ENCODE data around the gene IFITM2. TPM values are rescaled to one million over a fixed set of nuclear protein-coding genes. Genes with fewer than 3 reads are reported as not detected.
"Not testable (repeated sequence)": the region's sequence is repeated elsewhere in the genome, so short reads cannot be mapped to it uniquely, and the experiment has no call there.

The IFITM2 gene
- polyA plus RNA-seq, 4 donors, result 21.7 to 490 (median 51.9) TPM

DNA sequence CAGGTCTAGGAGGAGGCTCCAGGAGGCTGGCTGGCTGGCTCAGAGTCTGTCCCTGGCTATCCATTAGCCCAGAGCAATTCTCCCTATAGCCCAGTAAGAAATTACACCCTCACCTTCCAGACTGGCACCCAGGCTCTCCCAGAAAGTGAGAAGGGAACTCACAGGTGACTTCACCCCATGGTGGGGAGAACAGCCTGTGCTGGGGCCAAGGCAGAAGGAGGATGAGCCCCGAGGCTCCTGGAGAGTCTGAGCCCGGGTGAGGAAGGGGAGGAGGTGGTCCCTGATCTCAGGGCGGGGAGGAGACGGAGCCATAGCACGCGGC is 6.9 kb downstream of the IFITM2 start:
- Histone ChIP-seq H3K4me1 (ENCODE audit: control insufficient read depth in 3 of 3, insufficient read depth in 2 of 3, low read depth in 1 of 3, low read length in 2 of 3) (peaks cover 0 to 58% (median 2%) of the 10 kb centered on the region in 3 donors), H3K4me3 (ENCODE audit: low read depth in 1 of 3, low read length in 3 of 3) (peak overlapping the region; percentile 49 to 84 (median 55)), H3K27ac (ENCODE audit: low read depth in 1 of 3, low read length in 2 of 3) (peak overlapping the region; percentile 65 to 97 (median 95))
- not testable (repeated sequence) for H3K27me3 ChIP-seq (ENCODE audit: control insufficient read depth in 3 of 3, insufficient read depth in 3 of 3, low read length in 3 of 3); DNase-seq; H3K36me3 ChIP-seq (ENCODE audit: control insufficient read depth in 3 of 3, insufficient read depth in 2 of 3, low read depth in 1 of 3, low read length in 3 of 3); H3K9me3 ChIP-seq (ENCODE audit: control insufficient read depth in 2 of 2, insufficient read depth in 1 of 2, low read depth in 1 of 2, low read length in 1 of 2); FAIRE-seq
- WGBS, 3 donors, result 1 to 22% (median 19%) methylated on average over 6 of the region's 6 CpGs

DNA sequence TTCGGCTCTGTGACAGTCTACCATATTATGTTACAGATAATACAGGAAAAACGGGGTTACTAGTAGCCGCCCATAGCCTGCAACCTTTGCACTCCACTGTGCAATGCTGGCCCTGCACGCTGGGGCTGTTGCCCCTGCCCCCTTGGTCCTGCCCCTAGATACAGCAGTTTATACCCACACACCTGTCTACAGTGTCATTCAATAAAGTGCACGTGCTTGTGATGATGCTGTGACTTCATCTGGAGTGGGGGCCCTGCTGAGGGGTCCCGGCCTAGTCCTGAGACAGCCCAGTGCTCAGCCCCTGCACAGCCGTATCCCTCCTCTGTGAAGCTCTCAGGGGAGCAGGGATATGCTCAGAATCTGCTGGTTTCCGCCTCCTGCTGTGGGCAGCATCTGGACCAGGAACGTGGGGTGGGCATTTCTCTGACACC is 7.5 kb downstream of the IFITM2 start:
- Histone ChIP-seq H3K36me3 (ENCODE audit: control insufficient read depth in 3 of 3, insufficient read depth in 2 of 3, low read depth in 1 of 3, low read length in 3 of 3) (peaks cover 0 to 8% (median 0%) of the 10 kb centered on the region in 3 donors), H3K4me1 (ENCODE audit: control insufficient read depth in 3 of 3, insufficient read depth in 2 of 3, low read depth in 1 of 3, low read length in 2 of 3) (peaks cover 0 to 55% (median 2%) of the 10 kb centered on the region in 3 donors), H3K4me3 (ENCODE audit: low read depth in 1 of 3, low read length in 3 of 3) (peak overlapping the region; percentile 67 to 84 (median 75)), H3K9me3 (ENCODE audit: control insufficient read depth in 2 of 2, insufficient read depth in 1 of 2, low read depth in 1 of 2, low read length in 1 of 2) (no peaks in the 10 kb centered on the region), H3K27me3 (ENCODE audit: control insufficient read depth in 3 of 3, insufficient read depth in 3 of 3, low read length in 3 of 3) (peaks cover 0 to 9% (median 0%) of the 10 kb centered on the region in 3 donors), H3K27ac (ENCODE audit: low read depth in 1 of 3, low read length in 2 of 3) (peak overlapping the region; percentile 65 to 97 (median 95))
- FAIRE-seq (no peak), DNase-seq (peak; percentile 53 to 85)
- WGBS, 3 donors, result 9 to 29% (median 24%) methylated on average over 9 of the region's 9 CpGs

DNA sequence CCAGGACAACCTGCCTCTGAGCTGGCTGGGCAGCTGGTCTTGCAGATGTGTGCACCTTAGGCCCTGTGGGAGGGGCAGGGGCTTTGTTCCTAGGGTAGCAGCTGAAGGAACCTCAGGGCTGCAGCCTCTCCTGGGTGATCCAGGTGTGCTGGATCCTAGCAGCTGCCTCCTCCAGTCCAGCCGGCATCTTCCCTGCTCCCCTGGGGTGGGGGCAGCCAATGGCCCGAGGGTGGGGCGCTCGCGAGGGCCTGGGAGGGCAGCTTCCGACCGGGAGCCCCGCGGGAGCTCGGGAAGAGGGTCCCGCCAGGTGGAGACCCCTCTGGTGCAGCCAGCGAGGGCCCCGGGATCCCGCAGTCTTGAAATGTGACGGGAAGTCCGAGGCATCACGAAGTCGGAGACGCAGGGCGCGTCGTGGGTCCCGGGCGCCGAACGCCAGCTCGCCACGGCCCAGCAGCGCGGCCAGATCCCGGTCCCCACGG is 7.9 kb downstream of the IFITM2 start:
- H3K27ac ChIP-seq (ENCODE audit: low read depth in 1 of 3, low read length in 2 of 3), result peak overlapping the region; percentile 83 to 97 (median 95)
- 11 to 25% (median 12%) methylated on average over 15 to 32 of the region's 32 CpGs for WGBS, 3 donors
- no peak for FAIRE-seq

DNA sequence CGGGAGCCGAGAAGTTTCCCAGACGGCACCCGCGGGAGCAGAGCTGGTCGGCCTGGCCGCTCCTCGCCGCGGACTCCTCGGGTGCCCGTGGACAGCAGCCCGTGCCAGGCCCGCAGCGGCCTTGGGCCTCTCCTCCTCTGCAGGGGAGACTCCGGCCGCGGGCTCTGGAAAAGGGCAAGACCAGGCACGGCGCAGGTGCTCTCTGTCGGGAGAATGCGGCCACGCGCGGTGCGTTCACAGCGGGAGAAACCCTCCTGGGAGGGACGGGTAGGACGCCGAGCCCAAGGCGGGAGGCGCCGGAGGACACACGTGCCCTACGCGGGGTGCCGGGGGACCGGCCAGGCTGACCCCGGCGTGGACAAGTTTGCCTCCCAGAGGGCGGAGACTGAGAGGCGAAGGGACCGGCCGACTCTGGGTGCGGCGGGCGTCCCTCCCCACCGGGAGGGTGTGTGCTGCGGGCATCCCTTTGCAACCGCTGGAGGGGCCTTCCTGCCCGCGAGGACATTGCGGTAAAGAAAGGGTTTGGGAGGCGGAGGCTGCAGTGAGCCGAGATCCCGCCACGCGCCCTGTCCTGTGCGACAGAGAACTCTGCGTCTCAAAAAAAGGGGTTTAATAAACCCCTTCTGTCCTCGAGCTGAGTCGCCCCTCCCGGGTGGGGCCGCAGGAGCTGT is 8.6 kb downstream of the IFITM2 start:
- H3K9me3 ChIP-seq (ENCODE audit: control insufficient read depth in 2 of 2, insufficient read depth in 1 of 2, low read depth in 1 of 2, low read length in 1 of 2), result no peaks in the 10 kb centered on the region
- DNase-seq (peak in 1 of 2 donors; percentile 64), FAIRE-seq (no peak)
- peak overlapping the region; percentile 34 to 75 (median 67) for H3K4me3 ChIP-seq (ENCODE audit: low read depth in 1 of 3, low read length in 3 of 3)
- H3K4me1 ChIP-seq (ENCODE audit: control insufficient read depth in 3 of 3, insufficient read depth in 2 of 3, low read depth in 1 of 3, low read length in 2 of 3), result peaks cover 0 to 57% (median 2%) of the 10 kb centered on the region in 3 donors
- peaks cover 0 to 8% (median 0%) of the 10 kb centered on the region in 3 donors for H3K36me3 ChIP-seq (ENCODE audit: control insufficient read depth in 3 of 3, insufficient read depth in 2 of 3, low read depth in 1 of 3, low read length in 3 of 3)
- peaks cover 0 to 9% (median 0%) of the 10 kb centered on the region in 3 donors for H3K27me3 ChIP-seq (ENCODE audit: control insufficient read depth in 3 of 3, insufficient read depth in 3 of 3, low read length in 3 of 3)
- 4 to 16% (median 8%) methylated on average over 48 to 64 of the region's 64 CpGs for WGBS, 3 donors
- peak overlapping the region; percentile 47 to 95 (median 83) for H3K27ac ChIP-seq (ENCODE audit: low read depth in 1 of 3, low read length in 2 of 3)

More for the DNA sequence above, 7.9 kb downstream of the IFITM2 start:
- H3K4me3 ChIP-seq (ENCODE audit: low read depth in 1 of 3, low read length in 3 of 3), result peak overlapping the region; percentile 67 to 84 (median 75)
- peaks cover 0 to 8% (median 0%) of the 10 kb centered on the region in 3 donors for H3K36me3 ChIP-seq (ENCODE audit: control insufficient read depth in 3 of 3, insufficient read depth in 2 of 3, low read depth in 1 of 3, low read length in 3 of 3)
- H3K9me3 ChIP-seq (ENCODE audit: control insufficient read depth in 2 of 2, insufficient read depth in 1 of 2, low read depth in 1 of 2, low read length in 1 of 2), result no peaks in the 10 kb centered on the region
- H3K27me3 ChIP-seq (ENCODE audit: control insufficient read depth in 3 of 3, insufficient read depth in 3 of 3, low read length in 3 of 3), result peaks cover 0 to 9% (median 0%) of the 10 kb centered on the region in 3 donors
- no peak for DNase-seq
- peaks cover 0 to 55% (median 2%) of the 10 kb centered on the region in 3 donors for H3K4me1 ChIP-seq (ENCODE audit: control insufficient read depth in 3 of 3, insufficient read depth in 2 of 3, low read depth in 1 of 3, low read length in 2 of 3)

DNA sequence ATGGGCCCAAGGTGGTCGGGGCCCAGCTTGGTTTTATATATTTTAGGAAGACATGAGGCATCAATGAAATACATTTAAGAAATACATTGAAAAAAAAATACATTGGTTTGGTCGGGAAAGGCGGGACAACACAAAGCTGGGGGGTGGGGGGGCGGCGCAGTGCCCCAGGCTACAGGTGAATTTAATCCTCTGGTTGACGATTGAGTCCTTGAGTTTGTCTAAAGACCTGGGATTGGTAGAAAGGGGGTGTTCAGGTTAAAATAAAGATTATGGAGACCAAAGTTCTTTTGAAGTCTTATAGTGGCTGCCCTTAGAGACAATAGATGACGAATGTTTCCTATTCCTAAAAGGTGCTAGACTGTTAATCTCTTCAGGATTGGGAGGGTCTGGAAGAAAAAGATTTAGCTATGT is 9.3 kb downstream of the IFITM2 start:
- Histone ChIP-seq H3K27me3 (ENCODE audit: control insufficient read depth in 3 of 3, insufficient read depth in 3 of 3, low read length in 3 of 3) (peaks cover 0 to 9% (median 0%) of the 10 kb centered on the region in 3 donors), H3K27ac (ENCODE audit: low read depth in 1 of 3, low read length in 2 of 3) (peak overlapping the region in 1 of 3 donors; percentile 95), H3K4me3 (ENCODE audit: low read depth in 1 of 3, low read length in 3 of 3) (peak overlapping the region in 2 of 3 donors; percentile 34 to 75), H3K36me3 (ENCODE audit: control insufficient read depth in 3 of 3, insufficient read depth in 2 of 3, low read depth in 1 of 3, low read length in 3 of 3) (peaks cover 0 to 8% (median 0%) of the 10 kb centered on the region in 3 donors), H3K9me3 (ENCODE audit: control insufficient read depth in 2 of 2, insufficient read depth in 1 of 2, low read depth in 1 of 2, low read length in 1 of 2) (no peaks in the 10 kb centered on the region), H3K4me1 (ENCODE audit: control insufficient read depth in 3 of 3, insufficient read depth in 2 of 3, low read depth in 1 of 3, low read length in 2 of 3) (peaks cover 0 to 57% (median 2%) of the 10 kb centered on the region in 3 donors)
- 22 to 45% (median 32%) methylated on average over 7 of the region's 7 CpGs for WGBS, 3 donors
- DNase-seq (peak in 1 of 2 donors; percentile 48), FAIRE-seq (no peak)

DNA sequence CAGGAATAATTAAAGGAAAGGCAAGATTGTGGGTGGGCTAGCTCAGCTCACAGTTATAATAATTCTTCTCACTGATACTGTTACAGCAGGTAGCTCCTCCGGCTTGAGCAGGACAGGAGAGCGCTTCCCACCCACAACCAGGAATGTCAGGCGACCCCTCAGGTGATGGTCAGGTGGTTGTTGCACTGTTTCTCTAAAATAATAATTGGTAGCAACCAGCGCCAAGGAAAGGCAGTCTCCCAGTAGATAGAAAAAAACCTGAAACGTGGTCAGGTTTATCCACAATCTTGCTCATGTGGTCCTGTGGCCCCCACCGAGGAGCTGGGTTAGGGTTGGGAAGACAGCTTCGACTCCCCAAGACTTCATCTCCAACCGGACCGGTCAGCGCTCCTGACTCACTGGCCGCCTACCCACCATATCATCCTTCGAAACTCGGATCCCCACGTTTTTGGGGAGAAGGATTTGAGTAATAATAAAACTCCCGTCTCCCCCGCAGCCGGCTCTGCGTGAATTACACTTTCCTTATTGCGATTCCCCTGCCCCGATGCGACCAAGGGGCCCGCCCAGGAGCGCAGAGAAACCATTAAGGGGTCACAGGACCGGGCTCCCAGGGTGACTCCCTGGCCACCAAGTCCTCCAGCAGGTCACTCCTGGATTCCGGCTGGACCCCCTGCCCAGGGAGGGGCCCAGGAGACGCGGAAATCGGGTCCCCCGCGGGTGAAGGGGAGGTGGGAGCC is 10.2 kb downstream of the IFITM2 start:
- whole genome bisulfite sequencing, 3 donors, result 23 to 35% (median 33%) methylated on average over 9 to 16 of the region's 30 CpGs
- not testable (repeated sequence) for H3K9me3 ChIP-seq (ENCODE audit: control insufficient read depth in 2 of 2, insufficient read depth in 1 of 2, low read depth in 1 of 2, low read length in 1 of 2); H3K4me3 ChIP-seq (ENCODE audit: low read depth in 1 of 3, low read length in 3 of 3); FAIRE-seq; H3K36me3 ChIP-seq (ENCODE audit: control insufficient read depth in 3 of 3, insufficient read depth in 2 of 3, low read depth in 1 of 3, low read length in 3 of 3); H3K27me3 ChIP-seq (ENCODE audit: control insufficient read depth in 3 of 3, insufficient read depth in 3 of 3, low read length in 3 of 3); DNase-seq
- Histone ChIP-seq H3K27ac (ENCODE audit: low read depth in 1 of 3, low read length in 2 of 3) (peak overlapping the region in 2 of 3 donors; percentile 41 to 59), H3K4me1 (ENCODE audit: control insufficient read depth in 3 of 3, insufficient read depth in 2 of 3, low read depth in 1 of 3, low read length in 2 of 3) (peaks cover 0 to 47% (median 2%) of the 10 kb centered on the region in 3 donors)

DNA sequence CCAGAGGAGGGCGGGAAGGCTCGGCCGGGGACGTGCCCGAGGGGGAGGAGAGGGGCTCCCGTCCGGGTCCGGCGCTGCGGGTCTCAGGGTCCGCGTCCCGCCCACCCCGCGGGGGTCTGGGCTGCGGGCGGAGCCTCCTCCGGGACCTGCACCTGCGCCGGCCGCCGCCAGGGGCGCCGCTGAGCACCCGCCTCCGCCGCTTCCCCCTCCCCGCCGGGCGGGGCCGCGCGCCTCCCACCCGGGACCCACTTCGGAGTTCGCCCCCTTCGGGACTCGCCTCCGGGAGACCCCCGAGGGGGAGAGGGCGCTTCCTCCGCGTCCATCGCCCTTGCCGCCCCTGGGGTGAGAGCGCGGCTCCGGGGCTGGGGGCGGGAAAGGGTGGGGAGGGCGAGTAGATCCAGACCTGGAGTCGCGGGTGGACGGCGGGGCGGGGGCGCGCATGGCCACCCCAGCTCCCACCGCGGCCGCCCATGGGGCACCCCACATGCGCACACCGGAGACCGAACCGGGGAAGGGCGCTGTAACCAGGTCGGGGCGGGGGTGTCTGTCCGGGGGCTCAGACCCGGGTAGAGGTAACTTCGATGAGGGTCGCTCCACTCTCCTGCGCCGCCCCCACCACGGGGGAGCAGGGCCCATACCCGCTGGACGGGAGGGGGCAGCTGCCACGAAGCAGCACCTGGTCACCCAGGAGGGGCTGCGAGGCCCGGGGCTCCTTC is 10.9 kb downstream of the IFITM2 start:
- 1 to 3% (median 1%) methylated on average over 9 to 16 of the region's 79 CpGs for WGBS, 3 donors
- peak overlapping the region in 2 of 3 donors; percentile 53 to 85 for H3K27ac ChIP-seq (ENCODE audit: low read depth in 1 of 3, low read length in 2 of 3)
- not testable (repeated sequence) for DNase-seq

More for the DNA sequence above, 10.9 kb downstream of the IFITM2 start:
- Histone ChIP-seq H3K4me1 (ENCODE audit: control insufficient read depth in 3 of 3, insufficient read depth in 2 of 3, low read depth in 1 of 3, low read length in 2 of 3) (peaks cover 0 to 40% (median 0%) of the 10 kb centered on the region in 3 donors), H3K4me3 (ENCODE audit: low read depth in 1 of 3, low read length in 3 of 3) (peak overlapping the region; percentile 42 to 76 (median 64))
- not testable (repeated sequence) for H3K9me3 ChIP-seq (ENCODE audit: control insufficient read depth in 2 of 2, insufficient read depth in 1 of 2, low read depth in 1 of 2, low read length in 1 of 2); H3K36me3 ChIP-seq (ENCODE audit: control insufficient read depth in 3 of 3, insufficient read depth in 2 of 3, low read depth in 1 of 3, low read length in 3 of 3); FAIRE-seq; H3K27me3 ChIP-seq (ENCODE audit: control insufficient read depth in 3 of 3, insufficient read depth in 3 of 3, low read length in 3 of 3)

Data from small intestine (tissue), 7 donors.